HEK293 (cell line): ENCODE data around the gene FLRT2.

Experiments
- CTCF ChIA-PET: fragments of 350-600 bp; formaldehyde crosslinking; extraction: SDS; loops from one replicate; lab custom pipeline; 2021; ENCODE audit warnings: antibody characterized with exemption; lab: Yijun Ruan, JAX
- POLR2A ChIA-PET: fragments of 300-600 bp; formaldehyde crosslinking; extraction: SDS; loops from one replicate; lab custom pipeline; 2020; ENCODE audit warnings: antibody characterized with exemption, inconsistent platforms; lab: Yijun Ruan, JAX
- H3K27ac ChIP-seq: fragments of 200-500 bp; sonication (Bioruptor generic); 2 replicates; pipeline ENCODE4 v1.5.1; 2014; ENCODE audit warnings: low read depth, low read length, control low read depth, inconsistent platforms; ENCODE audit errors: extremely low read depth
- H3K36me3 ChIP-seq, 2 experiments: fragments of 200-500 bp in 1 of 2; sonication (Bioruptor generic) in 1 of 2; 1 replicate in 1 of 2; 2 replicates in 1 of 2; pipeline ENCODE4 v1.5.1; 2014 to 2017; ENCODE audit warnings: inconsistent platforms in 2 of 2, low read length in 2 of 2; ENCODE audit not compliant: control insufficient read depth in 2 of 2, insufficient read depth in 1 of 2
- H3K4me1 ChIP-seq: fragments of 200-500 bp; sonication (Bioruptor generic); 2 replicates; pipeline ENCODE4 v1.5.1; 2014; ENCODE audit warnings: mild to moderate bottlenecking, low read length, inconsistent platforms; ENCODE audit not compliant: control insufficient read depth, insufficient read depth
- H3K4me3 ChIP-seq: 2 replicates; pipeline ENCODE4 v1.5.1; 2011; ENCODE audit warnings: low read depth, mild to moderate bottlenecking, control low read depth, low read length, moderate library complexity
- H3K9me3 ChIP-seq: fragments of 200-500 bp; sonication (Bioruptor generic); 2 replicates; pipeline ENCODE4 v1.5.1; 2014; ENCODE audit warnings: low read depth, low read length, inconsistent platforms; ENCODE audit not compliant: control insufficient read depth, insufficient read depth
- ATF2 ChIP-seq: fragments of 450-650 bp; formaldehyde crosslinking; IDR thresholded peaks from 2 replicates; pipeline ENCODE4 v1.5.1; 2016; ENCODE audit warnings: missing biosample characterization, missing genetic modification characterization, low read depth
- GLI4 ChIP-seq: fragments of 450-650 bp; formaldehyde crosslinking; IDR thresholded peaks from 2 replicates; pipeline ENCODE4 v1.5.1; 2016; ENCODE audit warnings: missing biosample characterization, missing genetic modification characterization
- KLF10 ChIP-seq: fragments of 450-650 bp; IDR thresholded peaks from 2 replicates; pipeline ENCODE4 v1.5.1; 2018; ENCODE audit warnings: missing biosample characterization, mild to moderate bottlenecking, missing genetic modification characterization
- KLF9 ChIP-seq: fragments of 450-650 bp; formaldehyde crosslinking; IDR thresholded peaks from 2 replicates; pipeline ENCODE4 v1.5.1; 2016; ENCODE audit warnings: missing biosample characterization, missing genetic modification characterization, low read depth
- PRDM1 ChIP-seq: fragments of 450-650 bp; formaldehyde crosslinking; IDR thresholded peaks from 2 replicates; pipeline ENCODE4; 2016; ENCODE audit warnings: missing biosample characterization, missing genetic modification characterization
- RBAK ChIP-seq: fragments of 450-650 bp; formaldehyde crosslinking; IDR thresholded peaks from 2 replicates; pipeline ENCODE4 v1.5.1; 2016; ENCODE audit warnings: missing biosample characterization, missing genetic modification characterization
- WT1 ChIP-seq: fragments of 450-650 bp; formaldehyde crosslinking; IDR thresholded peaks from 2 replicates; pipeline ENCODE4 v1.5.1; 2016; ENCODE audit warnings: missing biosample characterization, missing genetic modification characterization
- YY1 ChIP-seq: fragments of 450-650 bp; formaldehyde crosslinking; IDR thresholded peaks from 2 replicates; pipeline ENCODE4 v1.5.1; 2018; ENCODE audit warnings: missing biosample characterization, missing genetic modification characterization
- ZBTB8A ChIP-seq: fragments of 450-650 bp; formaldehyde crosslinking; IDR thresholded peaks from 2 replicates; pipeline ENCODE4 v1.5.1; 2016; ENCODE audit warnings: missing biosample characterization, missing genetic modification characterization
- ZFHX2 ChIP-seq: fragments of 450-650 bp; formaldehyde crosslinking; conservative IDR thresholded peaks from 2 replicates; pipeline ENCODE4 v1.5.1; 2016; ENCODE audit warnings: missing biosample characterization, missing genetic modification characterization
- ZFP37 ChIP-seq: fragments of 450-650 bp; formaldehyde crosslinking; IDR thresholded peaks from 2 replicates; pipeline ENCODE4 v1.5.1; 2016; ENCODE audit warnings: missing biosample characterization, missing genetic modification characterization
- ZNF112 ChIP-seq: fragments of 450-650 bp; formaldehyde crosslinking; IDR thresholded peaks from 2 replicates; pipeline ENCODE4 v1.5.0; 2017; ENCODE audit warnings: missing biosample characterization, missing genetic modification characterization
- ZNF157 ChIP-seq: fragments of 450-650 bp; formaldehyde crosslinking; IDR thresholded peaks from 2 replicates; pipeline ENCODE4 v1.5.1; 2016; ENCODE audit warnings: missing biosample characterization, missing genetic modification characterization
- ZNF175 ChIP-seq: fragments of 450-650 bp; formaldehyde crosslinking; IDR thresholded peaks from 2 replicates; pipeline ENCODE4 v1.5.1; 2016; ENCODE audit warnings: missing biosample characterization, missing genetic modification characterization
- ZNF214 ChIP-seq: fragments of 450-650 bp; formaldehyde crosslinking; IDR thresholded peaks from 2 replicates; pipeline ENCODE4 v1.5.1; 2017; ENCODE audit warnings: missing biosample characterization, mild to moderate bottlenecking, missing genetic modification characterization, borderline replicate concordance
- ZNF302 ChIP-seq: fragments of 450-650 bp; formaldehyde crosslinking; IDR thresholded peaks from 2 replicates; pipeline ENCODE4 v1.5.1; 2016; ENCODE audit warnings: missing biosample characterization, missing genetic modification characterization, low read depth
- ZNF394 ChIP-seq: fragments of 450-650 bp; formaldehyde crosslinking; IDR thresholded peaks from 2 replicates; pipeline ENCODE4 v1.5.1; 2016; ENCODE audit warnings: missing biosample characterization, missing genetic modification characterization, mild to moderate bottlenecking, moderate library complexity, borderline replicate concordance
- ZNF416 ChIP-seq: fragments of 450-650 bp; formaldehyde crosslinking; IDR thresholded peaks from 2 replicates; pipeline ENCODE4 v1.5.1; 2016; ENCODE audit warnings: missing biosample characterization, missing genetic modification characterization
- ZNF549 ChIP-seq: fragments of 450-650 bp; IDR thresholded peaks from 2 replicates; pipeline ENCODE4 v1.5.1; 2018; ENCODE audit warnings: missing biosample characterization, missing genetic modification characterization, mild to moderate bottlenecking, inconsistent platforms, moderate library complexity
- ZNF558 ChIP-seq: fragments of 450-650 bp; formaldehyde crosslinking; IDR thresholded peaks from 2 replicates; pipeline ENCODE4 v1.5.1; 2016; ENCODE audit warnings: missing biosample characterization, missing genetic modification characterization
- ZNF624 ChIP-seq: fragments of 450-650 bp; formaldehyde crosslinking; IDR thresholded peaks from 2 replicates; pipeline ENCODE4 v1.5.1; 2017; ENCODE audit warnings: missing biosample characterization, missing genetic modification characterization
- ZNF658 ChIP-seq: fragments of 450-650 bp; formaldehyde crosslinking; IDR thresholded peaks from 2 replicates; pipeline ENCODE4; 2016; ENCODE audit warnings: missing biosample characterization, missing genetic modification characterization
- ZNF777 ChIP-seq: fragments of 450-650 bp; formaldehyde crosslinking; IDR thresholded peaks from 2 replicates; pipeline ENCODE4 v1.5.1; 2017; ENCODE audit warnings: missing biosample characterization, missing genetic modification characterization, borderline replicate concordance

The FLRT2 gene

GRCh38 chr14:85534458-85535293 is 4.7 kb downstream of the FLRT2 start:
- peak overlapping the region; percentile 94 for H3K4me3 ChIP-seq
- TF ChIP-seq WT1 (tag by site-specific recombination), result no peak
- no peak for TF ChIP-seq ZNF658
- no peaks in the 10 kb centered on the region for H3K9me3 ChIP-seq
- CTCF ChIA-PET, result interaction anchor here (0.6 to 0.7 kb wide), 3 partner anchors 219 to 658 kb away, joined by 3 to 4 read pairs (median 3); no protein-coding TSS in a partner anchor
- peaks cover 17% of the 10 kb centered on the region for H3K4me1 ChIP-seq
- H3K27ac ChIP-seq, result peak overlapping the region; percentile 95; the same call in 1 of the 2 replicates
- POLR2A ChIA-PET, result interaction anchor here (0.6 to 1.3 kb wide), 4 partner anchors 14 to 1823 kb away, joined by 3 to 4 read pairs (median 3); no protein-coding TSS in a partner anchor
- H3K36me3 ChIP-seq, result no peaks in the 10 kb centered on the region

- CTCF ChIA-PET, result interaction anchor here (0.6 to 0.7 kb wide), 4 partner anchors 19 to 659 kb away, joined by 3 to 4 read pairs (median 4); no protein-coding TSS in a partner anchor
- Histone ChIP-seq H3K4me1 (peaks cover 19% of the 10 kb centered on the region), H3K4me3 (peak overlapping the region; percentile 94), H3K27ac (no peak overlapping the region), H3K9me3 (no peaks in the 10 kb centered on the region), H3K36me3 (no peaks in the 10 kb centered on the region)
- POLR2A ChIA-PET, result interaction anchor here (0.6 to 1.3 kb wide), 4 partner anchors 13 to 1979 kb away, joined by 3 to 4 read pairs (median 3); no protein-coding TSS in a partner anchor
- TF ChIP-seq ZNF777 (tag by site-specific recombination), result no peak
- TF ChIP-seq ZNF157, result no peak
- no peak for TF ChIP-seq RBAK
- TF ChIP-seq ZNF558 (tag by site-specific recombination), result no peak
- no peak for TF ChIP-seq GLI4 (tag by site-specific recombination)
- TF ChIP-seq ZNF302 (tag by site-specific recombination), result no peak
- TF ChIP-seq ZNF394, result no peak
- no peak for TF ChIP-seq KLF9 (tag by site-specific recombination)
- TF ChIP-seq PRDM1 (tag by site-specific recombination), result no peak
- TF ChIP-seq ZNF549 (tag by site-specific recombination), result no peak
- no peak for TF ChIP-seq KLF10 (tag by site-specific recombination)
- no peak for TF ChIP-seq ZNF175
- TF ChIP-seq ZNF416 (tag by site-specific recombination), result no peak
- TF ChIP-seq ZBTB8A (tag by site-specific recombination), result no peak
- no peak for TF ChIP-seq YY1 (tag by site-specific recombination)
- no peak for TF ChIP-seq ZNF214 (tag by site-specific recombination)
- TF ChIP-seq ZNF112 (tag by site-specific recombination), result no peak
- no peak for TF ChIP-seq ZFP37 (tag by site-specific recombination)
Measured at GRCh38 chr14:85535321-85535720, 5.4 kb downstream of the FLRT2 start.

- TF ChIP-seq ZFHX2 (tag by site-specific recombination) (no peak), ATF2 (tag by site-specific recombination) (peak; percentile 67), ZNF394 (no peak), ZNF624 (tag by site-specific recombination) (no peak)
- Histone ChIP-seq H3K9me3 (no peaks in the 10 kb centered on the region), H3K4me1 (peaks cover 16% of the 10 kb centered on the region), H3K27ac (peak overlapping the region; percentile 27), H3K4me3 (peak overlapping the region; percentile 15), H3K36me3 (peaks cover 0 to 2% of the 10 kb centered on the region in 2 experiments; a peak in 1 of 3 replicates)
- ChIA-PET CTCF (interaction anchor here (0.6 to 0.8 kb wide), 7 partner anchors 15 to 970 kb away, joined by 3 to 6 read pairs (median 3); no protein-coding TSS in a partner anchor), POLR2A (interaction anchor here (0.7 kb wide), 2 partner anchors 1582 to 1980 kb away, joined by 3 to 4 read pairs; no protein-coding TSS in a partner anchor)
Measured at GRCh38 chr14:85535991-85536832, 6.3 kb downstream of the FLRT2 start.
